ENCODE data around the gene IL12B. TPM values are rescaled to one million over a fixed set of nuclear protein-coding genes. Genes with fewer than 3 reads are reported as not detected.
"Not testable (repeated sequence)": the region's sequence is repeated elsewhere in the genome, so short reads cannot be mapped to it uniquely, and the experiment has no call there.

Gene IL12B
- total and polyA plus RNA-seq, 5 donors = not detected

DNA sequence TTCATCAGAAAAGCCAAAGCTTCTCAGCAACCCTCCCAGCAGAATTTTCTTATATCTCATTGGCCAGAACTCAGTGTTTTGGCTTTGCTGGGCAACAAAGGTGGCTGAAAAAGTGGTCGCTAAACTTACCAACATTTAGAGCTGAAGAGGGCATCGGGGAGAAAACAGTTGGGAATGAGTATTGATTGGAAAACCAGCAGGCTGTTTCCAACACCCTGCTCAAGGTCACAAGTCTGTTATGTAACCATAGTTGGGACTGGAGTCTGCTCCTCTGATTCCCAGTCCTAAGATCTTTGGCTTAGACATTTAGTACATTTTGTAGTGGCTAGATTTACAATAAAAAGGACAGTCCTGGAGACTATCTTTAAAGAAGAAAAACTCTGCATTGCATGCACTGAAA is 17.1 kb downstream of the IL12B start:
- WGBS = 88% methylated on average over 2 of the region's 2 CpGs
- intact Hi-C loops (cut with DNase I) = no loop called here
- Histone ChIP-seq H3K4me1 (ENCODE audit: control insufficient read depth, insufficient read depth, low read length) (no peaks in the 10 kb centered on the region), H3K4me3 (ENCODE audit: low read length) (no peak overlapping the region), H3K27ac (ENCODE audit: low read length) (no peak overlapping the region), H3K9me3 (ENCODE audit: control insufficient read depth, low read length) (no peaks in the 10 kb centered on the region), H3K27me3 (ENCODE audit: control insufficient read depth, insufficient read depth) (no peaks in the 10 kb centered on the region)
- ATAC-seq = no peak
- DNase-seq = no peak

GRCh38 chr5:159311063-159311462 is 19.2 kb downstream of the IL12B start:
- ATAC-seq (no peak), DNase-seq (no peak)
- H3K27ac ChIP-seq (ENCODE audit: low read length) = no peak overlapping the region
- intact Hi-C loops (cut with DNase I) = no loop called here
- no peaks in the 10 kb centered on the region for H3K4me1 ChIP-seq (ENCODE audit: control insufficient read depth, insufficient read depth, low read length)
- no peaks in the 10 kb centered on the region for H3K9me3 ChIP-seq (ENCODE audit: control insufficient read depth, low read length)
- 65% methylated on average over 7 of the region's 7 CpGs for WGBS
- no peak overlapping the region for H3K4me3 ChIP-seq (ENCODE audit: low read length)
- no peaks in the 10 kb centered on the region for H3K27me3 ChIP-seq (ENCODE audit: control insufficient read depth, insufficient read depth)

GRCh38 chr5:159310511-159310910 is 19.8 kb downstream of the IL12B start:
- DNase-seq (peak in 1 of 3 donors; percentile 49), ATAC-seq (peak in 1 of 2 donors; percentile 63)
- Histone ChIP-seq H3K27me3 (ENCODE audit: control insufficient read depth, insufficient read depth) (no peaks in the 10 kb centered on the region), H3K27ac (ENCODE audit: low read length) (no peak overlapping the region), H3K9me3 (ENCODE audit: control insufficient read depth, low read length) (no peaks in the 10 kb centered on the region), H3K4me1 (ENCODE audit: control insufficient read depth, insufficient read depth, low read length) (no peaks in the 10 kb centered on the region), H3K4me3 (ENCODE audit: low read length) (no peak overlapping the region)
- 10% methylated on average over 26 of the region's 26 CpGs for WGBS
- intact Hi-C loops (cut with DNase I) = no loop called here

- H3K9me3 ChIP-seq (ENCODE audit: control insufficient read depth, low read length) = no peaks in the 10 kb centered on the region
- no peak overlapping the region for H3K4me3 ChIP-seq (ENCODE audit: low read length)
- no peaks in the 10 kb centered on the region for H3K27me3 ChIP-seq (ENCODE audit: control insufficient read depth, insufficient read depth)
- DNase-seq (peak in 1 of 3 donors; percentile 40), ATAC-seq (peak in 1 of 2 donors; percentile 36)
- no peak overlapping the region for H3K27ac ChIP-seq (ENCODE audit: low read length)
- intact Hi-C loops (cut with DNase I) = no loop called here
- H3K4me1 ChIP-seq (ENCODE audit: control insufficient read depth, insufficient read depth, low read length) = no peaks in the 10 kb centered on the region
- 74% methylated on average over 8 of the region's 8 CpGs for WGBS
Measured at GRCh38 chr5:159309689-159310433, 20.4 kb downstream of the IL12B start.

GRCh38 chr5:159304961-159305595 is 25.2 kb downstream of the IL12B start:
- Histone ChIP-seq H3K27ac (ENCODE audit: low read length) (no peak overlapping the region), H3K9me3 (ENCODE audit: control insufficient read depth, low read length) (peaks cover 4% of the 10 kb centered on the region), H3K4me3 (ENCODE audit: low read length) (no peak overlapping the region), H3K27me3 (ENCODE audit: control insufficient read depth, insufficient read depth) (no peaks in the 10 kb centered on the region), H3K4me1 (ENCODE audit: control insufficient read depth, insufficient read depth, low read length) (no peaks in the 10 kb centered on the region)
- ATAC-seq = no peak
- WGBS = 66% methylated on average over 5 of the region's 5 CpGs
- intact Hi-C loops (cut with DNase I) = no loop called here
- DNase-seq = no peak

DNA sequence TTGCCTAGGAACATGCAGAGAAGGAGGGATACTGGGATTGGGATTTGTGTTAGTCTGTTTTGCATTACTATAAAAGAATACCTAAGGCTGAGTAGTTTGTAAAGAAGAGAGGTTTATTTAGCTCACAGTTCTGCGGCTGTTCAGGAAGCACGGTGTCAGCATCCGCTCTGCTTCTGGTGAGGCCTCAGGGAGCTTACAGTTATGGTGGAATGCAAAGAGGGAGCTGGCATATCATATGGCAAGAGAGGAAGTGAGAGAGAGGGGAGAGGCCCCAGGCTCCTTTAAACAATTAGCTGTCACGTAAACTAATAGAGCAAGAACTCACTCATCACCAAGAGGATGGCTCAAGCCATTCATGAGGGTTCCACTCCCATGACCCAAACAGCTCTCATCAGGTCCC is 27.0 kb downstream of the IL12B start:
- Histone ChIP-seq H3K9me3 (ENCODE audit: control insufficient read depth, low read length) (peaks cover 4% of the 10 kb centered on the region), H3K4me3 (ENCODE audit: low read length) (no peak overlapping the region), H3K4me1 (ENCODE audit: control insufficient read depth, insufficient read depth, low read length) (no peaks in the 10 kb centered on the region), H3K27me3 (ENCODE audit: control insufficient read depth, insufficient read depth) (no peaks in the 10 kb centered on the region), H3K27ac (ENCODE audit: low read length) (no peak overlapping the region)
- intact Hi-C loops (cut with DNase I) = no loop called here
- ATAC-seq (no peak), DNase-seq (no peak)
- WGBS = 90% methylated on average over 4 of the region's 4 CpGs

DNA sequence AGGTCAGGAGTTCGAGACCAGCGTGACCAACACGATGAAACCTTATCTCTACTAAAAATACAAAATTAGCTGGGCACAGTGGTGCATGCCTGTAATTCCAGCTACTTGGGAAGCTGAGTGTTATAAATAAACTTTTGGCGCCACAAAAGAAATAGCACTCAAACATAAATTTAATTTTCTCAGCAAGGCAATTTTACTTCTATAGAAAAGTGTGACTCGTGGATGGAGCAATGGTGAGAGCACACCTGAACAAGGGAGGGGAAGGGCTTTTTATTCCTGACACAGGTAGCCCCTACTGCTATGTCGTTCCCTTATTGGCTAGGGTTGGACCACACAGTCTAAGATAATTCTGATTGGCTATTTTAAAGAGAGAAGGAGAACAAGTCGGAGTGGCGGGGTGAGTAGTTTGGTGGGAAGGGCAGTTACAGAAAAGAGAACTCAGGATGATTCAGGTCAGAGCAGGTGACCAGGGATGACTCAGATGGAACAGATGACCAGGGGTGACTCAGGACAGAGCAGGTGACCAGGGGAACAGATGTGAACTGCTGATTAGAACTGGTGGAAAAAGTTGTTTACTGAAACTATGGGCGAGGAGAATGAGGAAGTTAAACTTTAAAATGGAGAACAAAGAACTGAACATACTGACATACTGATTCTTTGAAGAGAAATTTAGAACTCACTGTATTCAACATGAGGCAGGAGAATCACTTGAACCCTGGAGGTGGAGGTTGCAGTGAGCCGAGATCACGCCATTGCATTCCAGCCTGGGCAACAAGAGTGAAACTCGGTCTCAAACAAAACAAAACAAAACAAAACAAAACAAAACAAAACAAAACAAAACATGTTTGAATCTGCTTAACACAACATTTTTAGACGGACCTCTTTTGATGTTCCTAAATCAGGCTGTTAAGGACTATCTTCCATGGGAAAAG is 28.1 kb downstream of the IL12B start:
- H3K9me3 ChIP-seq (ENCODE audit: control insufficient read depth, low read length); H3K27me3 ChIP-seq (ENCODE audit: control insufficient read depth, insufficient read depth); H3K4me3 ChIP-seq (ENCODE audit: low read length); intact Hi-C loops (cut with DNase I); H3K27ac ChIP-seq (ENCODE audit: low read length); H3K4me1 ChIP-seq (ENCODE audit: control insufficient read depth, insufficient read depth, low read length); ATAC-seq; DNase-seq: not testable (repeated sequence)
- 82% methylated on average over 13 of the region's 13 CpGs for WGBS

- no peaks in the 10 kb centered on the region for H3K4me1 ChIP-seq (ENCODE audit: control insufficient read depth, insufficient read depth, low read length)
- intact Hi-C loops (cut with DNase I) = no loop called here
- H3K27ac ChIP-seq (ENCODE audit: low read length) = no peak overlapping the region
- H3K4me3 ChIP-seq (ENCODE audit: low read length) = no peak overlapping the region
- no peak for DNase-seq
- H3K9me3 ChIP-seq (ENCODE audit: control insufficient read depth, low read length) = peaks cover 4% of the 10 kb centered on the region
- WGBS = 88% methylated on average over 3 of the region's 3 CpGs
- no peak for ATAC-seq
- no peaks in the 10 kb centered on the region for H3K27me3 ChIP-seq (ENCODE audit: control insufficient read depth, insufficient read depth)
Measured at GRCh38 chr5:159301466-159301865, 28.8 kb downstream of the IL12B start.

DNA sequence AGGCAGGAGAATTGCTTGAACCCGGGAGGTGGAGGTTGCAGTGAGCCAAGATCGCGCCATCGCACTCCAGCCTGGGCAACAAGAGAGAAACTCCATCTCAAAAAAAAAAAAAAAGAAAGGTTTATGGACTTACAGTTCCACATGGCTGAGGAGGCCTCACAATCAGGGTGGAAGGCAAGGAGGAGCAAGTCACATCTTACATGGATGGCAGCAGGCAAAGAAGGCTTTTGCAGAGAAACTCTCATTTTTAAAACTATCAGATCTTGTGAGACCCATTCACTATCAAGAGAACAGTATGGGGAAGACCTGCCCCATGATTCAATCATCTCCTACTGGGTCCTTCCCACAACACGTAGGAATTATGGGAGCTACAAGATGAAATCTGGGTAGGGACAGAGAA is 33.0 kb downstream of the IL12B start:
- ATAC-seq; H3K27me3 ChIP-seq (ENCODE audit: control insufficient read depth, insufficient read depth); intact Hi-C loops (cut with DNase I); DNase-seq; H3K4me1 ChIP-seq (ENCODE audit: control insufficient read depth, insufficient read depth, low read length); H3K4me3 ChIP-seq (ENCODE audit: low read length); H3K27ac ChIP-seq (ENCODE audit: low read length); H3K9me3 ChIP-seq (ENCODE audit: control insufficient read depth, low read length): not testable (repeated sequence)
- WGBS = 97% methylated on average over 5 of the region's 5 CpGs

DNA sequence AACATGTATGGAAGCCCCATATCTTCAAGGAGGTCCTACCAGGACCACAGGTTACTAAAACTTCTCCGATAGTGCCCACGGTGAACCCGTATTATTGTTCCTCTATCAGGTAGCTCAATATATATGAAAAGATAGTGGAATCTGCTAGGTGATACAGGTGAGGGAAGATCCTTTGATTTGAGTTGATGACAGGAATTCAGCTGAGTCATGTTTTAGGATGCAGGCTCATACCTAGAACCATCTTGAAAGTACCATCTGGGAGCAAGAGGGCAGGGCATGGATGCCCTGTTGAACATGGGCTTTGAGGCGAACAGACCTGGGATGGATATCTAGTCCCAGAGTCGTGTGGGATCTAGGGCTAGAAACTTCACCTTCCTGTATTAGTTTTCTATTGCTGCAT is 35.4 kb downstream of the IL12B start:
- WGBS = 92% methylated on average over 5 of the region's 5 CpGs
- H3K27ac ChIP-seq (ENCODE audit: low read length) = no peak overlapping the region
- no peak overlapping the region for H3K4me3 ChIP-seq (ENCODE audit: low read length)
- ATAC-seq = no peak
- no peaks in the 10 kb centered on the region for H3K27me3 ChIP-seq (ENCODE audit: control insufficient read depth, insufficient read depth)
- intact Hi-C loops (cut with DNase I) = no loop called here
- no peaks in the 10 kb centered on the region for H3K9me3 ChIP-seq (ENCODE audit: control insufficient read depth, low read length)
- H3K4me1 ChIP-seq (ENCODE audit: control insufficient read depth, insufficient read depth, low read length) = no peaks in the 10 kb centered on the region
- DNase-seq = no peak

GRCh38 chr5:159290741-159291140 is 39.5 kb downstream of the IL12B start:
- intact Hi-C loops (cut with DNase I) = no loop called here
- ATAC-seq (no peak), DNase-seq (no peak)
- Histone ChIP-seq H3K4me3 (ENCODE audit: low read length) (no peak overlapping the region), H3K4me1 (ENCODE audit: control insufficient read depth, insufficient read depth, low read length) (no peaks in the 10 kb centered on the region), H3K27me3 (ENCODE audit: control insufficient read depth, insufficient read depth) (no peaks in the 10 kb centered on the region), H3K27ac (ENCODE audit: low read length) (no peak overlapping the region), H3K9me3 (ENCODE audit: control insufficient read depth, low read length) (no peaks in the 10 kb centered on the region)
- 77% methylated on average over 4 of the region's 4 CpGs for WGBS

Data from right cardiac atrium (tissue), 5 donors.